Measurements from ENCODE around the gene TLX3.

- TF ChIP-seq GATA2 (IDR thresholded peaks at IDR 0.05; ENCODE audit: low read depth, low read length) (no peak), GATA3 (IDR thresholded peaks at IDR 0.05; ENCODE audit: low read depth, low read length) (no peak)
These were observed 37.2 kb upstream of the TLX3 start for GRCh38 chr5:171271798-171272197.

Data from SH-SY5Y (cell line).